ENCODE results near the gene VIL1.

GRCh38 chr2:218427741-218428140 lies 8.8 kb downstream of the VIL1 start:
- no peak for TF ChIP-seq POLR2A (IDR thresholded peaks at IDR 0.05)
- TF ChIP-seq CTCF (IDR thresholded peaks at IDR 0.05), result no peak
